Cerebellar cortex (tissue), 1 donor: ENCODE results near the gene RAB14.
"Not testable (repeated sequence)": the region's sequence is repeated elsewhere in the genome, so short reads cannot be mapped to it uniquely, and the experiment has no call there.

Experiments
- DNase-seq: peaks from one replicate; pipeline ENCODE4 v3.0.0-alpha.2; 2015; ENCODE audit warnings: low spot score

RAB14 gene

GRCh38 chr9:121189660-121190059, 12.0 kb downstream of the RAB14 start:
- DNase-seq = no peak

GRCh38 chr9:121189006-121189405, 12.7 kb downstream of the RAB14 start:
- DNase-seq = no peak

- DNase-seq = no peak
Measured at GRCh38 chr9:121187636-121188305, 13.9 kb downstream of the RAB14 start.

DNA sequence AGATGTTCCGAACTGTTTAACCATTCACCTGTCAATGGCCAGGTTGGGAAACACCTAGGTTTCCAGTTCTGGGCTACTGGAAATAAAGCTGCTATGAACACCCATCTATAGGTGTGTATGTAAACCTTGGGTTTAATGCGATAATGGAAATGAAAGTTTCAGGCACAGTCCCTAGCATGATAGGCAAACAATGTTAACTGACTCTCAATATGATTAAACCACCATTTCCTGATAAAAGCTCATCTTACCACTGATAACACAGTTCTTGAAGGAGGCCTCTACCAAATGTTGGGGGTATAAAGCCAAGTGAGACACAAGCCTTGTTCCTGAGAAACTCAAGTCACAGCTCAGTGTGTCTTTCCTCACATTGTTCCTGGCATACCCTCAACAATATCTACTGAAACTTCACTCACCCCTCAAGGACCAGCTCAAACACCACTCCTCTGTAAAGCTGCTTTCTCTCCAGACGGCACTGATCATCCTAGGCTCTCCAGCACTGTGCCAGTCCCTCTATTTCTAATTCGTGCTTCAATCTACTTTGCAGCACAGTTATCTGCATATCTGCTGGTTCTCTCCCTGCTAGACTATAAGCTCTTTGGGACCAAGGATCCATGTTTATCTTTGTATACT, 15.8 kb downstream of the RAB14 start:
- DNase-seq = no peak

DNA sequence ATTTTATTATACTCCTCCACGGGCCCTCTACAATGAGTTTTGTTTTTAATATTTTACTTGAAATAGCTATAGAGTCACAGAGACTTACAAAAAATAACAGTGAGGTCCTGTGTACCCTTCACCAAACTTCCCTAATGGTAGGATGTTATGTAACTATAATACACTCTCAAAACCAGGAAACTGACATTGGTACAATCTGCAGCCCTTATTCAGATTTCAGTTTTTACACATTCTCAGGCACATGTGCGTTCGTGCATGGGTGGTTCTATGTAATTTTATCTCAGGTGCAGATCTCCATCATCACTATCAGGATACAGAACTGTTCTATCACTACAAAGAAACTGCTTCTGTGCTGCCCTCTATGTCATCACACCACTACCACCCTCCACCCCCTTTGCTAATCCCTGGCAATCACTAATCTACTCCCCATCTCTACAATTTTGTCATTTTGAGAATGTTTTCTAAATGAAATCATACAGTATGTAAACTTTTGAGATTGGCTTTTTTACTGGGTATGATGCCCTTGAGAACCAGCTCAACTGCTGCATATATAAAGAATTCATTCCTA, 16.4 kb downstream of the RAB14 start:
- DNase-seq = no peak

GRCh38 chr9:121184463-121184862, 17.2 kb downstream of the RAB14 start:
- no peak for DNase-seq

DNA sequence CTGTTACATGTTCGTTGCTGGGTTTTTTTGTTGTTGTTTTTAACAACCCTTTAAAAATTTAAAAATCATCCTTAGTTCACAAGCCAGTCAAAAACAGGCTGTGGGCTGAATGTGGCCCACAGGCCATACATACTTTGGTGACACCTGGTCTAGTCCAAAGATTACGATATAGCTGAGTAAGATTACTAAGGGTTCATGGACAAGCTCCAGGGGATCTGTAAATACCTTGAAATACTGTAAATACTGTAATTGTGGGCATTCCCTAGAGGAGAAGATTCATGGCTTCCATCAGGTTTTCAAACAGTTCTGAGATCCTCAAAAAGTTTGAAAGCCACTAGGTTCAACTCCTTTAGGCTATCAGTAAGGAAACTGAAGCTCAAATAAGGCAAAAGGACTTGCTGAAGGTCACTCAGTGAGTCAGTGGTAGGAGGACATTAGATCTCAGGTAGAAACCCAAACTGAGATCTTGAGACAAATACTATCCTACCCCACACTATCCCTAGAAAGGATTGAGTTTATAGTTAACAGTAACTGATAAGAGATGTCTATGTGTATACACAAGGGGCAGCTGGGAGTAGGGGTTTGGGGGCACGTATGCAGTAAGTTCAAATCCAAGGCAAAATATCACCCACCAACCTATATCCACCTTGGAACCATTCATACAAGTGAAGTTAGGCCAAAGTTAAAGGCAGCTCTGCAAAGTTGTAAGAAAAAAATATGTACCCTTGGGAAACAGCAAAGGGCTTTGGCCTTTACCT, 17.8 kb downstream of the RAB14 start:
- no peak for DNase-seq

GRCh38 chr9:121182989-121183388, 18.7 kb downstream of the RAB14 start:
- no peak for DNase-seq

- DNase-seq = no peak
Measured at GRCh38 chr9:121182101-121182836, 19.4 kb downstream of the RAB14 start.

- no peak for DNase-seq
Measured at GRCh38 chr9:121179930-121180681, 21.6 kb downstream of the RAB14 start.

DNA sequence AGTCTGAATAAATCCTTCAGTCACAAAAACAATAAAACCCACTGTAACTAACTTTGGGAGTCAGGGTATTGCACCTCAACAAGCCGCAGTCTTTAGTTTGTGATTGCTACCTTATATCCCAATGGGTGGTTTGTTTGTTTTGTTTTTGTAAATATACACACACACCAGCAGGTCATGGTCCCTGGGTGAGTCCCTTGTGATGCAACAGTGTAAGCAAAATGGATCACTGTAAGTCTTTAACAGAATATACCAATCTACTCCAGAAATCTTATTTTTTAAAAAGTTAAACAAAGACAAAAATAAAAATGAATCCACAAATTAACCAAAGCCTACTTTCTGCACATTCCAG, 22.3 kb downstream of the RAB14 start:
- not testable (repeated sequence) for DNase-seq

DNA sequence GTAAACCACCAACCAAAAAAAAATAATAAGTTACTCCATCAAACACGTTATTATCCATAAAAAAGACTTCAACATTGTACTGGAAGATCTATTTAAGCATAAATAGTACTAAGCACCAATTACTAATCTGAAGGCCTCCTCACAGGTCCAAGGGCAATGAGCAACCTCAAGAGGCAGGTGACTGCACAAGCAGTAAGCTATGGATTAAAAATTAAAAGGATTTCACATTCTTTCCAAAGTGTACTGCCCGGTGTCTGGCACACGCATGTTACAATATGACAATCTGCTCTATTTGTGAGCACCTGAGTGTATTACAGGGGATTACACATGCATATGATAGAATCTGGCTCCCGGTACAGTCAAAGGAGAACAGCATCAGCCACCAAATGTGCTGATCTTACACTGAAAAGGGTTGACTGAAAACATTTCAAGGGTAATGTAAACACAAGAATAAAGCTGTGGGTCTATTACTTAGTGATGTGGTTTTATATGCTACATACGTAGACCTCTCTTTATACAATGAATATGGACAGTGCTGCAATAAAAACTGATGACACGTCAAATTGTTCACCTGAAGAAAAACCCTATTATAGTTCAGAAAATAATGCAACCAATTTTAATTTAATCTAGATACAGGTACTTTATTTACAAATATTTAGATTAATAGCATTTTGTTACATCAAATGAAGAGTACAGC, 22.8 kb downstream of the RAB14 start:
- DNase-seq = no peak

GRCh38 chr9:121173501-121173900, 28.2 kb downstream of the RAB14 start:
- DNase-seq = no peak

DNA sequence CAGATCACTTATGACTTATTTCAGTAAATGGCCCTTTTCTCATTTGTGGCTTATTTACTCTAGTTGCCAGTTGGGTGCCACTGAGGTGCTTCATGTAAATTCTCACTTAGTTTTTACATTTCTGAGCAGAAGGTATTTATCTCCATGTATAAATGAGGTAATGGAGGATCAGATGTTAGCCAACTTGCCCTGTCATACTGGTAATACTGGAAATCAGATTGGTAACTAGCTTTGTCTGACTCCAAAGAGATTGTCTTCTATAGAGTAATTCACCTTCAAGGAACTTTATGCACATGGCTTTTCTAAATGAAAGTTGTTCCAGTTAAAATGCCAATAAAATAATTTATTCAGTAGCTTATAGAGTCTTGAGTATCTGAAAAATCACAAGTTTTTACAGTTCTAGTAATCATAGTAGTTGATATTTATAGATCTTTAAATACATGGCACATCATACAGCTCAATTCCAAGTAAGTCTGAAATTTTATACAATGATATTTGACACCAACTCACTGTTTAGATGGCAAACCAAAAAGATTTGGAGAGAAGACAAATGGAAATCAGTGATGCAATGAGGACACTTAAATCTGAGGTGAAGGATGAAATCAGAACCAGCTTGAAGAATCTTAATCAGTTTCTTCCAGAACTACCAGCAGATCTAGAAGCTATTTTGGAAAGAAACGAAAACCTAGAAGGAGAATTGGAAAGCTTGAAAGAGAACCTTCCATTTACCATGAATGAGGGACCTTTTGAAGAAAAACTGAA, 28.8 kb downstream of the RAB14 start:
- DNase-seq = no peak

- DNase-seq = no peak
Measured at GRCh38 chr9:121171236-121171635, 30.4 kb downstream of the RAB14 start.

DNA sequence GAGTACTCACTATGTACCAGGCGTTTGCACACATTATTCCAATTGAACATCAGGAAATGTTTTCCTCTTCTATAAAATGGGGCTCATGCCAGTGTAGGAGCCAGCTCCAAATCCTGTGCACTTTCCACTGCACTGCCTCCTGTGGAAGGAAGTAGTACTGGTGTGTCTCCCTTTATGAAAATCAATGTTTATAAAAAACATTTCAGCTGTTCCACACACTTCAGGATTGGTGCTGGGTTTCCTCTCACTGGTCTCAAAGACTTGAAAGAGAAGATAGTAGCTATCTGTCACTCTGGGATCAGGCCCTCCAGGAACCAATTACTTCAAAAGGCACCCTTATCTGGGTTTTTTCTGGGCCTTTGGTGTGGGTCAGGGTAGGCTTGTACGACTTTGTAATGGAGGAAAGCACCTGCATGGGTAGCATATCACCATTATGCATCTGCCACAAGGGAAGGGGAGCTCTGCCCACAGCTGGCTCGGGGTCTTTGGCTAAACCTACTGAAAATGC, 32.5 kb downstream of the RAB14 start:
- no peak for DNase-seq

- DNase-seq = no peak
Measured at GRCh38 chr9:121168052-121168451, 33.6 kb downstream of the RAB14 start.

DNA sequence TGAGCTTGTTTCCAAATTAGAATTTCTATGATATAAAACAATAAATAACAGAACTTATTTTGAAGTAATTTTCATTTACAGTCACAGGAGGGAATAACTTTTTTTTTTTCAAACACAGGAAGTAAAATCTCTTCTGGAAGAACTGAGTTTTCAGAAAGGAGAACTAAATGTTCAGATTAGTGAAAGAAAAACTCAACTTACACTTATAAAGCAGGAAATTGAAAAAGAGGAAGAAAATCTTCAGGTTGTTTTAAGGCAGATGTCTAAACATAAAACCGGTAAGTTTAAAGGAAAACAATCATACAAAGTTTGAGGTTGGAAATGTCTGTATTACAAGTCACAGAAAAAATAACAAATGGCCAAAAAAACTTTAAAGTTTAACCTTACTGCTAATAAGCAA, 41.6 kb downstream of the RAB14 start:
- DNase-seq = no peak

DNA sequence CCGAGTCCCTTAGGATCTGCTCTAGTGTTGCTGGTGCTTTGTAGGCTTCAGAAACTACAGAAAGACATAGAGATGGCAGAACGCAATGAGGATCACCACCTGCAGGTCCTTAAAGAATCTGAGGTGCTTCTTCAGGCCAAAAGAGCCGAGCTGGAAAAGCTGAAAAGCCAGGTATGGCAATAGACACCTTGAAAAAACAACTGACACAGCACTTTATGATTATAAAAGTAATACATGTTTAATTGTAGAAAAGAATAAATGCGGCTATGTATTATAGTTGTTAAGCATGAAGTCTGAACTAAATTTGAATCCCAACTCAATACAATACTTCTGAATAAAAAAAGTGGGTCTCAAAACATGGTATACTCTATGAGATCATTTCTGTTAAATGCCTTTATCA, 43.7 kb downstream of the RAB14 start:
- DNase-seq = no peak

DNA sequence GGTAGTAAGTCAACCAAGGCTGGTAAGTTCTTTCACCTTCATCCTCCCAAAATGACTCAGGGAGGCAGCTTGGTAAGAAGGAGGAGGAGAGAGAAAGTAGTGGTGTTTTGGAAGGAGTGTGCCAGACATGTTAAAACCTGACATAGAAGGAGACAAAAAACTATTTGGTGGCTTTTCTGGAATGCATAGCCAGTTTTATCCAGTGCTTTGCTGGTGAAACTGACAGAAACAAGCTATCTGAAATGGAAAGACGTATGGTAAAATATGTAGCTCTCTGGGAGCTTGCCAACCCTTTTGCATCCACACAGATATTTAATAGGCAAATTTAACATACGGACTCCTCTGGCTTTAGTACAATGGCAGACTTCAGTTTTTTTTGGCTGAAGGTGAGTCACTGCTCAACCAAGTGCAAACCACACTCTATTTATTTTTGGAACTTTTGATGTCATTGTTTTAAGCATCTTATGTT, 45.4 kb downstream of the RAB14 start:
- DNase-seq = no peak
